SK-N-SH treated with all-trans-retinoic acid at 6 μM for 48 hours (cell line): ENCODE measurements around the gene ARHGAP44.

ENCODE experiments used
- BACH2 ChIP-seq: fragments of 250-450 bp; sonication (Bioruptor Pico); IDR thresholded peaks from 2 replicates; pipeline ENCODE4 v1.9.0; 2021; ENCODE audit warnings: mild to moderate bottlenecking, borderline replicate concordance
- ESRRG ChIP-seq: fragments of 250-450 bp; sonication (Bioruptor Pico); IDR thresholded peaks from 2 replicates; pipeline ENCODE4 v1.6.1; 2021; ENCODE audit warnings: mild to moderate bottlenecking
- ISL1 ChIP-seq: fragments of 250-450 bp; sonication (Bioruptor Pico); IDR thresholded peaks from 2 replicates; pipeline ENCODE4 v2.1.2; 2022; ENCODE audit warnings: mild to moderate bottlenecking, moderate library complexity
- OSR1 ChIP-seq: fragments of 250-450 bp; sonication (Bioruptor Pico); IDR thresholded peaks from 2 replicates; pipeline ENCODE4 v1.8.0; 2022; ENCODE audit warnings: moderate library complexity, mild to moderate bottlenecking, inconsistent platforms
- RARB ChIP-seq: fragments of 250-450 bp; sonication (Bioruptor Pico); IDR thresholded peaks from 2 replicates; pipeline ENCODE4 v1.8.0; 2021; ENCODE audit warnings: mild to moderate bottlenecking, moderate library complexity
- ZFP3 ChIP-seq: fragments of 250-450 bp; sonication (Bioruptor Pico); IDR thresholded peaks from 2 replicates; pipeline ENCODE4 v1.5.0; 2020; ENCODE audit warnings: mild to moderate bottlenecking, moderate library complexity
- ZFP30 ChIP-seq: fragments of 450-650 bp; formaldehyde crosslinking; IDR thresholded peaks from 2 replicates; pipeline ENCODE4 v1.5.0; 2022; ENCODE audit warnings: mild to moderate bottlenecking, moderate library complexity
- ZNF8 ChIP-seq: fragments of 450-650 bp; formaldehyde crosslinking; IDR thresholded peaks from 2 replicates; pipeline ENCODE4 v1.5.0; 2020; ENCODE audit warnings: mild to moderate bottlenecking, moderate library complexity
- TF ChIP-seq, protein P1 (sequence below): fragments of 250-450 bp; sonication (Bioruptor Pico); IDR thresholded peaks from 2 replicates; pipeline ENCODE4 v1.5.1; 2020; ENCODE audit warnings: low read depth, mild to moderate bottlenecking, moderate library complexity
- TF ChIP-seq, protein P2 (sequence below): fragments of 250-450 bp; sonication (Bioruptor Pico); IDR thresholded peaks from 2 replicates; pipeline ENCODE4 v1.5.0; 2020; ENCODE audit warnings: mild to moderate bottlenecking, moderate library complexity
- TF ChIP-seq, protein P3 (sequence below): fragments of 250-450 bp; sonication (Bioruptor Pico); IDR thresholded peaks from 2 replicates; pipeline ENCODE4 v1.8.0; 2020; ENCODE audit warnings: mild to moderate bottlenecking, moderate library complexity, borderline replicate concordance

DNA sequence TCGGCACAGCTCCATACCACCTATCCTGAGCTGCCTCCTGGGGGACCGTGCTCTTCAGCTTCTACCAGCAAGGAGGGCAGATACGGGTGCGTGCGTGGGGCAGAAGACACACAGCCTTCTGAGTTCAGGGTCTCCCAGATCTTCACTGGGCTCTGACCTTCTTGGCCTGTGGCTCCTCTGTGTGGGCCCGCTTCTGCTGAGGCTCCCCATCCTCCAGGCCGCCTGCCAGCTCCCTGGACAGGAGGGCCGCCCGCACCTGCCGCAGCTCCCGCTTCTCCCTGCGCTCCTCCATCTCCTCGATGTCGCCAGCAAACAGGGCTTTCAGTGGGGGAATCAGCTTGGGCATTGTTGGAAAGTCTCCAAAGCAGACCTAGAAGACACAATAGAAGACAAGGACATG, 203.4 kb downstream of the ARHGAP44 start:
- TF ChIP-seq, protein P1, sequence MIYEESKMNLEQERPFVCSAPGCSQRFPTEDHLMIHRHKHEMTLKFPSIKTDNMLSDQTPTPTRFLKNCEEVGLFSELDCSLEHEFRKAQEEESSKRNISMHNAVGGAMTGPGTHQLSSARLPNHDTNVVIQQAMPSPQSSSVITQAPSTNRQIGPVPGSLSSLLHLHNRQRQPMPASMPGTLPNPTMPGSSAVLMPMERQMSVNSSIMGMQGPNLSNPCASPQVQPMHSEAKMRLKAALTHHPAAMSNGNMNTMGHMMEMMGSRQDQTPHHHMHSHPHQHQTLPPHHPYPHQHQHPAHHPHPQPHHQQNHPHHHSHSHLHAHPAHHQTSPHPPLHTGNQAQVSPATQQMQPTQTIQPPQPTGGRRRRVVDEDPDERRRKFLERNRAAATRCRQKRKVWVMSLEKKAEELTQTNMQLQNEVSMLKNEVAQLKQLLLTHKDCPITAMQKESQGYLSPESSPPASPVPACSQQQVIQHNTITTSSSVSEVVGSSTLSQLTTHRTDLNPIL: no peak
- TF ChIP-seq ZFP3 (CRISPR knock-in tag) (no peak), ZFP30 (no peak), RARB (no peak), ESRRG (no peak), OSR1 (CRISPR knock-in tag) (no peak), ISL1 (CRISPR knock-in tag) (no peak), ZNF8 (CRISPR knock-in tag) (no peak), BACH2 (CRISPR knock-in tag) (no peak)
- TF ChIP-seq, protein P2, sequence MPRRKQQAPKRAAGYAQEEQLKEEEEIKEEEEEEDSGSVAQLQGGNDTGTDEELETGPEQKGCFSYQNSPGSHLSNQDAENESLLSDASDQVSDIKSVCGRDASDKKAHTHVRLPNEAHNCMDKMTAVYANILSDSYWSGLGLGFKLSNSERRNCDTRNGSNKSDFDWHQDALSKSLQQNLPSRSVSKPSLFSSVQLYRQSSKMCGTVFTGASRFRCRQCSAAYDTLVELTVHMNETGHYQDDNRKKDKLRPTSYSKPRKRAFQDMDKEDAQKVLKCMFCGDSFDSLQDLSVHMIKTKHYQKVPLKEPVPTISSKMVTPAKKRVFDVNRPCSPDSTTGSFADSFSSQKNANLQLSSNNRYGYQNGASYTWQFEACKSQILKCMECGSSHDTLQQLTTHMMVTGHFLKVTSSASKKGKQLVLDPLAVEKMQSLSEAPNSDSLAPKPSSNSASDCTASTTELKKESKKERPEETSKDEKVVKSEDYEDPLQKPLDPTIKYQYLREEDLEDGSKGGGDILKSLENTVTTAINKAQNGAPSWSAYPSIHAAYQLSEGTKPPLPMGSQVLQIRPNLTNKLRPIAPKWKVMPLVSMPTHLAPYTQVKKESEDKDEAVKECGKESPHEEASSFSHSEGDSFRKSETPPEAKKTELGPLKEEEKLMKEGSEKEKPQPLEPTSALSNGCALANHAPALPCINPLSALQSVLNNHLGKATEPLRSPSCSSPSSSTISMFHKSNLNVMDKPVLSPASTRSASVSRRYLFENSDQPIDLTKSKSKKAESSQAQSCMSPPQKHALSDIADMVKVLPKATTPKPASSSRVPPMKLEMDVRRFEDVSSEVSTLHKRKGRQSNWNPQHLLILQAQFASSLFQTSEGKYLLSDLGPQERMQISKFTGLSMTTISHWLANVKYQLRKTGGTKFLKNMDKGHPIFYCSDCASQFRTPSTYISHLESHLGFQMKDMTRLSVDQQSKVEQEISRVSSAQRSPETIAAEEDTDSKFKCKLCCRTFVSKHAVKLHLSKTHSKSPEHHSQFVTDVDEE (CRISPR knock-in tag): no peak
- TF ChIP-seq, protein P3, sequence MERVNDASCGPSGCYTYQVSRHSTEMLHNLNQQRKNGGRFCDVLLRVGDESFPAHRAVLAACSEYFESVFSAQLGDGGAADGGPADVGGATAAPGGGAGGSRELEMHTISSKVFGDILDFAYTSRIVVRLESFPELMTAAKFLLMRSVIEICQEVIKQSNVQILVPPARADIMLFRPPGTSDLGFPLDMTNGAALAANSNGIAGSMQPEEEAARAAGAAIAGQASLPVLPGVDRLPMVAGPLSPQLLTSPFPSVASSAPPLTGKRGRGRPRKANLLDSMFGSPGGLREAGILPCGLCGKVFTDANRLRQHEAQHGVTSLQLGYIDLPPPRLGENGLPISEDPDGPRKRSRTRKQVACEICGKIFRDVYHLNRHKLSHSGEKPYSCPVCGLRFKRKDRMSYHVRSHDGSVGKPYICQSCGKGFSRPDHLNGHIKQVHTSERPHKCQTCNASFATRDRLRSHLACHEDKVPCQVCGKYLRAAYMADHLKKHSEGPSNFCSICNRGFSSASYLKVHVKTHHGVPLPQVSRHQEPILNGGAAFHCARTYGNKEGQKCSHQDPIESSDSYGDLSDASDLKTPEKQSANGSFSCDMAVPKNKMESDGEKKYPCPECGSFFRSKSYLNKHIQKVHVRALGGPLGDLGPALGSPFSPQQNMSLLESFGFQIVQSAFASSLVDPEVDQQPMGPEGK (CRISPR knock-in tag): no peak
